Panc1 (cell line): ENCODE measurements around the gene GSDMA. TPM values are rescaled to one million over a fixed set of nuclear protein-coding genes. Genes with fewer than 3 reads are reported as not detected.
A peak's percentile ranks its signal among the peaks of the same experiment; 100 is the strongest.

Source experiments
- ATAC-seq: fragments of 200-7000 bp; cut with Tn5 transposase; 2 replicates; pipeline ENCODE4 v1.9.1; 2020; ENCODE audit warnings: mild to moderate bottlenecking, moderate library complexity
- BruUV-seq: library from RNA; stranded (reverse); fragments of 400-500 nt; replicated peaks from 2 replicates; lab custom pipeline; 2021; lab: Mats Ljungman, UMichigan
- CTCF ChIA-PET: fragments of 300-600 bp; sonication (Branson Sonifier 250); formaldehyde crosslinking; loops from one replicate; lab custom pipeline; 2022; ENCODE audit warnings: antibody characterized with exemption; lab: Charles Lee
- POLR2A ChIA-PET: fragments of 300-600 bp; sonication (Branson Sonifier 250); formaldehyde crosslinking; loops from one replicate; lab custom pipeline; 2022; ENCODE audit warnings: antibody characterized with exemption; lab: Charles Lee
- DNase-seq: peaks from one replicate; pipeline ENCODE4 v3.0.0-alpha.2; 2010; ENCODE audit warnings: low read depth, low spot score
- H3K27ac ChIP-seq: 2 replicates; pipeline ENCODE4 v1.5.1; 2011; ENCODE audit warnings: mild to moderate bottlenecking, low read length, inconsistent platforms
- H3K27me3 ChIP-seq: fragments of 200-500 bp; sonication (Bioruptor generic); 2 replicates; pipeline ENCODE4 v1.6.0; 2014; ENCODE audit warnings: low read length, inconsistent platforms; ENCODE audit not compliant: control insufficient read depth, insufficient read depth
- H3K36me3 ChIP-seq: fragments of 200-500 bp; sonication (Bioruptor generic); 2 replicates; pipeline ENCODE4 v1.5.1; 2014; ENCODE audit warnings: inconsistent platforms, mild to moderate bottlenecking, low read length, moderate library complexity; ENCODE audit not compliant: control insufficient read depth, insufficient read depth
- H3K4me1 ChIP-seq: 2 replicates; pipeline ENCODE4 v1.5.1; 2011; ENCODE audit warnings: inconsistent platforms, mild to moderate bottlenecking, low read length, moderate library complexity; ENCODE audit not compliant: control insufficient read depth, insufficient read depth
- H3K4me3 ChIP-seq, 2 experiments: 2 replicates each; pipeline ENCODE4 v1.5.1; 2011 to 2012; ENCODE audit warnings: low read depth in 2 of 2, low read length in 2 of 2, mild to moderate bottlenecking in 2 of 2, inconsistent platforms in 1 of 2, moderate library complexity in 1 of 2
- H3K9me3 ChIP-seq: fragments of 200-500 bp; sonication (Bioruptor generic); 2 replicates; pipeline ENCODE4 v1.5.1; 2014; ENCODE audit warnings: low read depth, mild to moderate bottlenecking, inconsistent platforms, low read length, moderate library complexity; ENCODE audit not compliant: control insufficient read depth, insufficient read depth
- CTCF ChIP-seq: fragments of 450-650 bp; IDR thresholded peaks from 2 replicates; pipeline ENCODE4 v1.5.1; 2017; ENCODE audit warnings: mild to moderate bottlenecking
- POLR2AphosphoS5 ChIP-seq: IDR thresholded peaks from 2 replicates; pipeline ENCODE4 v1.6.1; 2012; ENCODE audit warnings: mild to moderate bottlenecking, low read depth, low read length, moderate library complexity
- SIN3A ChIP-seq: IDR thresholded peaks from 2 replicates; pipeline ENCODE4 v1.6.1; 2012; ENCODE audit warnings: low read depth, mild to moderate bottlenecking, low read length, moderate library complexity, borderline replicate concordance; ENCODE audit not compliant: insufficient read depth
- TCF7L2 ChIP-seq: IDR thresholded peaks from 2 replicates; pipeline ENCODE4 v1.6.1; 2011; ENCODE audit warnings: mild to moderate bottlenecking, low read depth, low read length, inconsistent platforms
- in situ Hi-C: cut with HindIII; loops from 2 replicates; pipeline ENCODE4 v1.10.0; 2016; ENCODE audit warnings: low sequenced_read_pairs, low pct_unique_long_range_greater_than_20kb
- intact Hi-C: fragments of 100-400 bp; cut with micrococcal nuclease; formaldehyde crosslinking; loops from one replicate; pipeline ENCODE4 v1.10.0; 2022; ENCODE audit not compliant: unreplicated experiment
- total RNA-seq: library from RNA; stranded (reverse); gene quantifications from one replicate; pipeline ENCODE4 v1.2.1, GENCODE V29; 2021; ENCODE audit not compliant: unreplicated experiment
- TF ChIP-seq, protein P1 (sequence below), 2 experiments: IDR thresholded peaks; 2 replicates each; pipeline ENCODE4 v1.6.1; 2011 to 2012; ENCODE audit warnings: low read depth in 2 of 2, control low read depth in 1 of 2, low read length in 1 of 2, mild to moderate bottlenecking in 1 of 2, moderate library complexity in 1 of 2; ENCODE audit not compliant: insufficient read depth in 1 of 2

GSDMA gene
- total RNA-seq, 1 experiment from 2014 or later, result not detected

- ATAC-seq (peak; percentile 96), DNase-seq (peak; percentile 58)
- TF ChIP-seq TCF7L2 (0 out of 2 replicates have a peak, but pooled peaks have one; percentile 43), SIN3A (peak; percentile 95), POLR2AphosphoS5 (peak; percentile 79), CTCF (no peak)
- TF ChIP-seq, protein P1, sequence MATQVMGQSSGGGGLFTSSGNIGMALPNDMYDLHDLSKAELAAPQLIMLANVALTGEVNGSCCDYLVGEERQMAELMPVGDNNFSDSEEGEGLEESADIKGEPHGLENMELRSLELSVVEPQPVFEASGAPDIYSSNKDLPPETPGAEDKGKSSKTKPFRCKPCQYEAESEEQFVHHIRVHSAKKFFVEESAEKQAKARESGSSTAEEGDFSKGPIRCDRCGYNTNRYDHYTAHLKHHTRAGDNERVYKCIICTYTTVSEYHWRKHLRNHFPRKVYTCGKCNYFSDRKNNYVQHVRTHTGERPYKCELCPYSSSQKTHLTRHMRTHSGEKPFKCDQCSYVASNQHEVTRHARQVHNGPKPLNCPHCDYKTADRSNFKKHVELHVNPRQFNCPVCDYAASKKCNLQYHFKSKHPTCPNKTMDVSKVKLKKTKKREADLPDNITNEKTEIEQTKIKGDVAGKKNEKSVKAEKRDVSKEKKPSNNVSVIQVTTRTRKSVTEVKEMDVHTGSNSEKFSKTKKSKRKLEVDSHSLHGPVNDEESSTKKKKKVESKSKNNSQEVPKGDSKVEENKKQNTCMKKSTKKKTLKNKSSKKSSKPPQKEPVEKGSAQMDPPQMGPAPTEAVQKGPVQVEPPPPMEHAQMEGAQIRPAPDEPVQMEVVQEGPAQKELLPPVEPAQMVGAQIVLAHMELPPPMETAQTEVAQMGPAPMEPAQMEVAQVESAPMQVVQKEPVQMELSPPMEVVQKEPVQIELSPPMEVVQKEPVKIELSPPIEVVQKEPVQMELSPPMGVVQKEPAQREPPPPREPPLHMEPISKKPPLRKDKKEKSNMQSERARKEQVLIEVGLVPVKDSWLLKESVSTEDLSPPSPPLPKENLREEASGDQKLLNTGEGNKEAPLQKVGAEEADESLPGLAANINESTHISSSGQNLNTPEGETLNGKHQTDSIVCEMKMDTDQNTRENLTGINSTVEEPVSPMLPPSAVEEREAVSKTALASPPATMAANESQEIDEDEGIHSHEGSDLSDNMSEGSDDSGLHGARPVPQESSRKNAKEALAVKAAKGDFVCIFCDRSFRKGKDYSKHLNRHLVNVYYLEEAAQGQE (IDR thresholded peaks at IDR 0.05; ENCODE audit: insufficient read depth in 1 of 2, low read depth in 2 of 2, low read length in 1 of 2), result 0 out of 4 replicates have a peak, but pooled peaks of 1 of the 2 experiments have one; percentile 17
- Histone ChIP-seq H3K9me3 (no peaks in the 10 kb centered on the region), H3K4me3 (peak within 1 kb of the TSS; percentile 63 to 77), H3K36me3 (no peaks in the 10 kb centered on the region; the same call in 1 of the 2 replicates), H3K27me3 (no peaks in the 10 kb centered on the region), H3K4me1 (peaks cover 36% of the 10 kb centered on the region), H3K27ac (peak within 1 kb of the TSS; percentile 88)
- in situ Hi-C loops (no loop called here), intact Hi-C loops (no loop called here)
- CTCF ChIA-PET, result no interaction called here
- POLR2A ChIA-PET, result no interaction called here
- BruUV-seq, result no TSS peak
Observed at GRCh38 chr17:39927101-39927928, 35.5 kb upstream of the GSDMA start, which contains the start of the genes LRRC3C and ORMDL3. TSS of gene LRRC3C (plus strand) at chr17:39927732. CDS start at chr17:39941524, 13,792 bp downstream. TSS of gene ORMDL3 (minus strand) at chr17:39927601. CDS start at chr17:39924203, 3,398 bp downstream.

GRCh38 chr17:39927929-39928857, 34.6 kb upstream of the GSDMA start:
- ChIA-PET CTCF (no interaction called here), POLR2A (no interaction called here)
- ATAC-seq (peak; percentile 56), DNase-seq (no peak)
- in situ Hi-C loops, result no loop called here
- no peak for TF ChIP-seq CTCF
- TF ChIP-seq, protein P1 (IDR thresholded peaks at IDR 0.05; ENCODE audit: insufficient read depth in 1 of 2, low read depth in 2 of 2, low read length in 1 of 2), result no peak
- no peak for TF ChIP-seq TCF7L2
- TF ChIP-seq POLR2AphosphoS5, result no peak
- no peak for TF ChIP-seq SIN3A
- H3K4me1 ChIP-seq, result peaks cover 36% of the 10 kb centered on the region
- H3K27ac ChIP-seq, result peak overlapping the region; percentile 88
- H3K36me3 ChIP-seq, result no peaks in the 10 kb centered on the region; the same call in 1 of the 2 replicates
- peak overlapping the region; percentile 63 to 77 for H3K4me3 ChIP-seq
- H3K27me3 ChIP-seq, result no peaks in the 10 kb centered on the region
- BruUV-seq, result TSS peak; percentile 94
- no peaks in the 10 kb centered on the region for H3K9me3 ChIP-seq
- intact Hi-C loops, result no loop called here
